Mesendoderm (in vitro differentiated cells): Measurements from ENCODE around the gene APBB2.

Experiments used
- DNase-seq: peaks from one replicate; pipeline ENCODE4 v3.0.0; 2013
- H2AK5ac ChIP-seq: 2 replicates; pipeline ENCODE4 v1.6.1; 2013; ENCODE audit warnings: low read length, inconsistent platforms
- H2BK120ac ChIP-seq: 2 replicates; pipeline ENCODE4 v1.6.1; 2013; ENCODE audit warnings: low read depth, mild to moderate bottlenecking, low read length, moderate library complexity, mixed read lengths
- H2BK15ac ChIP-seq: replicated peaks from 2 replicates; pipeline ENCODE4 v1.6.1; 2013; ENCODE audit warnings: low read depth, mild to moderate bottlenecking, moderate library complexity
- H2BK5ac ChIP-seq: 2 replicates; pipeline ENCODE4 v1.6.1; 2013; ENCODE audit warnings: low read length, inconsistent platforms
- H3K18ac ChIP-seq: 2 replicates; pipeline ENCODE4 v1.6.1; 2013; ENCODE audit warnings: mild to moderate bottlenecking, low read length, mixed read lengths
- H3K23ac ChIP-seq: one replicate; pipeline ENCODE4 v1.6.1; 2013; ENCODE audit warnings: low read length
- H3K27ac ChIP-seq: 2 replicates; pipeline ENCODE4 v1.5.1; 2013; ENCODE audit warnings: low read depth, mild to moderate bottlenecking, inconsistent platforms, low read length, moderate library complexity
- H3K27me3 ChIP-seq: 2 replicates; pipeline ENCODE4 v1.6.1; 2013; ENCODE audit warnings: low read length, control low read depth, mild to moderate bottlenecking, inconsistent platforms; ENCODE audit not compliant: insufficient read depth, poor library complexity
- H3K36me3 ChIP-seq: 2 replicates; pipeline ENCODE4 v1.6.1; 2013; ENCODE audit warnings: low read length, inconsistent platforms; ENCODE audit not compliant: control insufficient read depth, insufficient read depth
- H3K4ac ChIP-seq: one replicate; pipeline ENCODE4 v1.6.1; 2013; ENCODE audit warnings: low read depth, mild to moderate bottlenecking, low read length, moderate library complexity
- H3K4me1 ChIP-seq: 2 replicates; pipeline ENCODE4 v1.6.1; 2013; ENCODE audit warnings: low read depth, low read length, inconsistent platforms; ENCODE audit not compliant: control insufficient read depth
- H3K4me2 ChIP-seq: 2 replicates; pipeline ENCODE4 v1.6.1; 2013; ENCODE audit warnings: low read length
- H3K4me3 ChIP-seq: 2 replicates; pipeline ENCODE4 v1.5.1; 2013; ENCODE audit warnings: mild to moderate bottlenecking, low read length
- H3K56ac ChIP-seq: one replicate; pipeline ENCODE4 v1.6.1; 2013; ENCODE audit warnings: low read length
- H3K79me1 ChIP-seq: 2 replicates; pipeline ENCODE4 v1.6.1; 2013; ENCODE audit warnings: low read length, inconsistent platforms
- H3K79me2 ChIP-seq: 2 replicates; pipeline ENCODE4 v1.6.1; 2013; ENCODE audit warnings: mild to moderate bottlenecking, low read length; ENCODE audit not compliant: control insufficient read depth, insufficient read depth
- H3K9ac ChIP-seq: 2 replicates; pipeline ENCODE4 v1.6.1; 2013; ENCODE audit warnings: low read length, inconsistent platforms
- H4K5ac ChIP-seq: one replicate; pipeline ENCODE4 v1.6.1; 2013; ENCODE audit warnings: low read length
- H4K8ac ChIP-seq: one replicate; pipeline ENCODE4 v1.6.1; 2013; ENCODE audit warnings: low read depth, mild to moderate bottlenecking, control low read depth, low read length, moderate library complexity
- WGBS: extraction: QIAGEN DNeasy Blood & Tissue Kit; methylation state at CpG from one replicate; pipeline ENCODE4 v1.1.7; 2013; ENCODE audit warnings: low lambda C conversion rate, missing lambda C conversion rate; ENCODE audit not compliant: insufficient coverage; ENCODE audit errors: extremely low coverage; 5-methylcytosine and 5-hydroxymethylcytosine counted together

APBB2 gene

GRCh38 chr4:41012911-41013310 is 201.4 kb downstream of the APBB2 start:
- Histone ChIP-seq H3K4me1 (no peaks in the 10 kb centered on the region), H2AK5ac (no peak overlapping the region), H2BK120ac (no peak overlapping the region), H3K9ac (no peak overlapping the region), H3K27me3 (no peaks in the 10 kb centered on the region), H4K8ac (no peak overlapping the region), H3K4me3 (no peak overlapping the region), H3K4ac (no peak overlapping the region), H2BK15ac (no peak overlapping the region), H2BK5ac (no peak overlapping the region), H3K27ac (no peak overlapping the region), H3K56ac (no peak overlapping the region), H4K5ac (no peak overlapping the region), H3K79me1 (no peaks in the 10 kb centered on the region), H3K4me2 (no peak overlapping the region), H3K36me3 (no peaks in the 10 kb centered on the region), H3K23ac (no peak overlapping the region), H3K18ac (no peak overlapping the region), H3K79me2 (no peaks in the 10 kb centered on the region)
- no CpG with 5 or more reads among the region's 3 CpGs for WGBS
- DNase-seq, result no peak

- no peaks in the 10 kb centered on the region for H3K27me3 ChIP-seq
- no peaks in the 10 kb centered on the region for H3K79me2 ChIP-seq
- no peak overlapping the region for H2AK5ac ChIP-seq
- H3K27ac ChIP-seq, result no peak overlapping the region
- no peak overlapping the region for H2BK5ac ChIP-seq
- H3K4me2 ChIP-seq, result no peak overlapping the region
- no peak overlapping the region for H3K18ac ChIP-seq
- WGBS, result no CpG with 5 or more reads among the region's 2 CpGs
- no peak overlapping the region for H2BK15ac ChIP-seq
- no peak overlapping the region for H3K9ac ChIP-seq
- no peak overlapping the region for H3K4ac ChIP-seq
- H3K56ac ChIP-seq, result no peak overlapping the region
- H3K79me1 ChIP-seq, result no peaks in the 10 kb centered on the region
- no peak overlapping the region for H3K23ac ChIP-seq
- no peaks in the 10 kb centered on the region for H3K36me3 ChIP-seq
- no peak overlapping the region for H2BK120ac ChIP-seq
- no peak overlapping the region for H4K5ac ChIP-seq
- DNase-seq, result no peak
- no peak overlapping the region for H3K4me3 ChIP-seq
- H3K4me1 ChIP-seq, result no peaks in the 10 kb centered on the region
- no peak overlapping the region for H4K8ac ChIP-seq
These were observed 202.0 kb downstream of the APBB2 start for GRCh38 chr4:41012293-41012692.

- no peaks in the 10 kb centered on the region for H3K79me1 ChIP-seq
- no peak overlapping the region for H3K23ac ChIP-seq
- no peak overlapping the region for H3K18ac ChIP-seq
These were observed 204.9 kb downstream of the APBB2 start for GRCh38 chr4:41009411-41009810.

GRCh38 chr4:41006141-41006540 is 208.2 kb downstream of the APBB2 start:
- DNase-seq, result no peak
- H3K27ac ChIP-seq, result no peak overlapping the region
- no peak overlapping the region for H2BK5ac ChIP-seq
- no peak overlapping the region for H3K4me3 ChIP-seq
- WGBS, result no CpG with 5 or more reads among the region's 4 CpGs
- no peak overlapping the region for H4K8ac ChIP-seq
- H3K27me3 ChIP-seq, result no peaks in the 10 kb centered on the region
- no peak overlapping the region for H3K56ac ChIP-seq
- no peak overlapping the region for H2AK5ac ChIP-seq
- no peaks in the 10 kb centered on the region for H3K79me2 ChIP-seq
- no peak overlapping the region for H3K9ac ChIP-seq
- H3K79me1 ChIP-seq, result no peaks in the 10 kb centered on the region
- H2BK120ac ChIP-seq, result no peak overlapping the region
- no peak overlapping the region for H4K5ac ChIP-seq
- no peak overlapping the region for H2BK15ac ChIP-seq
- H3K36me3 ChIP-seq, result no peaks in the 10 kb centered on the region
- no peak overlapping the region for H3K18ac ChIP-seq
- H3K4me2 ChIP-seq, result no peak overlapping the region
- H3K4ac ChIP-seq, result no peak overlapping the region
- no peaks in the 10 kb centered on the region for H3K4me1 ChIP-seq
- H3K23ac ChIP-seq, result no peak overlapping the region

More at GRCh38 chr4:41009411-41009810, 204.9 kb downstream of the APBB2 start:
- Histone ChIP-seq H2AK5ac (no peak overlapping the region), H3K79me2 (no peaks in the 10 kb centered on the region), H3K4me1 (no peaks in the 10 kb centered on the region), H2BK15ac (no peak overlapping the region), H4K5ac (no peak overlapping the region), H3K27me3 (no peaks in the 10 kb centered on the region), H3K9ac (no peak overlapping the region), H3K4ac (no peak overlapping the region), H3K56ac (no peak overlapping the region), H3K36me3 (no peaks in the 10 kb centered on the region), H3K4me3 (no peak overlapping the region), H3K4me2 (no peak overlapping the region), H2BK5ac (no peak overlapping the region), H4K8ac (no peak overlapping the region), H3K27ac (no peak overlapping the region), H2BK120ac (no peak overlapping the region)
- WGBS, result no CpG with 5 or more reads among the region's 3 CpGs
- DNase-seq, result no peak

- Histone ChIP-seq H4K8ac (no peak overlapping the region), H2BK120ac (no peak overlapping the region), H3K36me3 (no peaks in the 10 kb centered on the region), H3K4me1 (no peaks in the 10 kb centered on the region), H3K4me2 (no peak overlapping the region), H3K23ac (no peak overlapping the region), H2BK5ac (no peak overlapping the region), H3K27ac (no peak overlapping the region), H3K4me3 (no peak overlapping the region), H3K4ac (no peak overlapping the region), H3K27me3 (no peaks in the 10 kb centered on the region), H4K5ac (no peak overlapping the region), H3K56ac (no peak overlapping the region), H3K79me1 (no peaks in the 10 kb centered on the region), H2AK5ac (no peak overlapping the region), H3K18ac (no peak overlapping the region), H2BK15ac (no peak overlapping the region), H3K79me2 (no peaks in the 10 kb centered on the region), H3K9ac (no peak overlapping the region)
- DNase-seq, result no peak
- WGBS, result no CpG with 5 or more reads among the region's 2 CpGs
These were observed 212.0 kb downstream of the APBB2 start for GRCh38 chr4:41002309-41002708.

GRCh38 chr4:41000356-41000755 is 214.0 kb downstream of the APBB2 start:
- H3K9ac ChIP-seq, result no peak overlapping the region
- no peak overlapping the region for H3K4ac ChIP-seq
- no peak overlapping the region for H3K18ac ChIP-seq
- no peaks in the 10 kb centered on the region for H3K79me1 ChIP-seq
- H2BK5ac ChIP-seq, result no peak overlapping the region
- H2AK5ac ChIP-seq, result no peak overlapping the region
- no peak overlapping the region for H3K27ac ChIP-seq
- H3K4me2 ChIP-seq, result no peak overlapping the region
- no peaks in the 10 kb centered on the region for H3K27me3 ChIP-seq
- H4K5ac ChIP-seq, result no peak overlapping the region
- H3K23ac ChIP-seq, result no peak overlapping the region
- no peak for DNase-seq
- WGBS, result no CpG with 5 or more reads among the region's 1 CpG
- no peak overlapping the region for H2BK15ac ChIP-seq
- H4K8ac ChIP-seq, result no peak overlapping the region
- no peak overlapping the region for H2BK120ac ChIP-seq
- H3K36me3 ChIP-seq, result no peaks in the 10 kb centered on the region
- H3K56ac ChIP-seq, result no peak overlapping the region
- H3K4me1 ChIP-seq, result no peaks in the 10 kb centered on the region
- H3K79me2 ChIP-seq, result no peaks in the 10 kb centered on the region
- H3K4me3 ChIP-seq, result no peak overlapping the region
